H9 (cell line): ENCODE measurements around the gene TPSB2. TPM values are rescaled to one million over a fixed set of nuclear protein-coding genes. Genes with fewer than 3 reads are reported as not detected.
"Not testable (repeated sequence)": the region's sequence is repeated elsewhere in the genome, so short reads cannot be mapped to it uniquely, and the experiment has no call there.

Experiments used
- DNase-seq: peaks from one replicate; pipeline ENCODE4 v3.0.0-alpha.2; 2017
- H2AFZ ChIP-seq: one replicate; pipeline ENCODE4 v1.6.1; 2013; ENCODE audit warnings: mild to moderate bottlenecking, low read length, control low read depth, moderate library complexity
- H2AK5ac ChIP-seq: 2 replicates; pipeline ENCODE4 v1.6.1; 2013; ENCODE audit warnings: low read length, control low read depth, mixed read lengths; ENCODE audit not compliant: insufficient read length
- H2BK120ac ChIP-seq: one replicate; pipeline ENCODE4 v1.6.1; 2013; ENCODE audit warnings: low read depth, mild to moderate bottlenecking, low read length, control low read depth, inconsistent platforms; ENCODE audit not compliant: poor library complexity, severe bottlenecking
- H2BK12ac ChIP-seq: 2 replicates; pipeline ENCODE4 v1.6.1; 2013; ENCODE audit warnings: low read length, control low read depth, mixed read lengths, low read depth; ENCODE audit not compliant: insufficient read length
- H2BK15ac ChIP-seq: 2 replicates; pipeline ENCODE4 v1.6.1; 2013; ENCODE audit warnings: low read depth, low read length, control low read depth
- H2BK20ac ChIP-seq: one replicate; pipeline ENCODE4 v1.6.1; 2013; ENCODE audit warnings: low read depth, mild to moderate bottlenecking, low read length, control low read depth, inconsistent platforms; ENCODE audit not compliant: poor library complexity, severe bottlenecking
- H2BK5ac ChIP-seq: 2 replicates; pipeline ENCODE4 v1.6.1; 2013; ENCODE audit warnings: low read length, control low read depth, mixed read lengths; ENCODE audit not compliant: insufficient read length
- H3K14ac ChIP-seq: 2 replicates; pipeline ENCODE4 v1.6.1; 2013; ENCODE audit warnings: low read length, control low read depth; ENCODE audit not compliant: insufficient read depth
- H3K18ac ChIP-seq: 2 replicates; pipeline ENCODE4 v1.6.1; 2013; ENCODE audit warnings: low read depth, mild to moderate bottlenecking, mixed read lengths, low read length, control low read depth; ENCODE audit not compliant: insufficient read length
- H3K23ac ChIP-seq: 2 replicates; pipeline ENCODE4 v1.6.1; 2013; ENCODE audit warnings: low read length, control low read depth, mixed read lengths, low read depth; ENCODE audit not compliant: insufficient read length
- H3K23me2 ChIP-seq: 2 replicates; pipeline ENCODE4 v1.6.1; 2013; ENCODE audit warnings: low read depth, mild to moderate bottlenecking, mixed read lengths, low read length, control low read depth; ENCODE audit not compliant: insufficient read length, poor library complexity, severe bottlenecking
- H3K27ac ChIP-seq: 2 replicates; pipeline ENCODE4 v1.5.1; 2013; ENCODE audit warnings: low read length, control low read depth, mixed read lengths, low read depth; ENCODE audit not compliant: insufficient read length
- H3K27me3 ChIP-seq: 2 replicates; pipeline ENCODE4 v1.6.1; 2013; ENCODE audit warnings: low read length, control low read depth, inconsistent platforms; ENCODE audit not compliant: insufficient read depth
- H3K4ac ChIP-seq: 2 replicates; pipeline ENCODE4 v1.6.1; 2013; ENCODE audit warnings: low read depth, mild to moderate bottlenecking, control low read depth, inconsistent platforms, low read length, moderate library complexity
- H3K4me1 ChIP-seq: 2 replicates; pipeline ENCODE4 v1.6.1; 2013; ENCODE audit warnings: low read length, control low read depth, inconsistent platforms; ENCODE audit not compliant: insufficient read depth
- H3K4me2 ChIP-seq: 2 replicates; pipeline ENCODE4 v1.6.1; 2013; ENCODE audit warnings: low read length, control low read depth, mixed read lengths; ENCODE audit not compliant: insufficient read length, insufficient read depth
- H3K56ac ChIP-seq: 2 replicates; pipeline ENCODE4 v1.6.1; 2013; ENCODE audit warnings: low read depth, mild to moderate bottlenecking, mixed read lengths, low read length, control low read depth; ENCODE audit not compliant: insufficient read length
- H3K79me1 ChIP-seq: 2 replicates; pipeline ENCODE4 v1.6.1; 2013; ENCODE audit warnings: low read depth, mild to moderate bottlenecking, moderate library complexity, low read length, control low read depth, inconsistent platforms; ENCODE audit not compliant: insufficient read depth, poor library complexity, severe bottlenecking
- H3K79me2 ChIP-seq: 2 replicates; pipeline ENCODE4 v1.6.1; 2013; ENCODE audit warnings: low read length, control low read depth, inconsistent platforms; ENCODE audit not compliant: insufficient read depth
- H3K9ac ChIP-seq: 2 replicates; pipeline ENCODE4 v1.6.1; 2013; ENCODE audit warnings: low read length, control low read depth, mixed read lengths; ENCODE audit not compliant: insufficient read length; ENCODE audit errors: extremely low read depth
- H3K9me3 ChIP-seq: one replicate; pipeline ENCODE4 v1.6.1; 2013; ENCODE audit warnings: low read depth, low read length, inconsistent platforms; ENCODE audit not compliant: control insufficient read depth
- H3T11ph ChIP-seq: one replicate; pipeline ENCODE4 v1.6.1; 2013; ENCODE audit warnings: mild to moderate bottlenecking, low read length, control low read depth, inconsistent platforms
- H4K20me1 ChIP-seq: one replicate; pipeline ENCODE4 v1.6.1; 2013; ENCODE audit not compliant: control insufficient read depth, insufficient read length, insufficient read depth
- H4K5ac ChIP-seq: 2 replicates; pipeline ENCODE4 v1.6.1; 2013; ENCODE audit warnings: low read depth, mild to moderate bottlenecking, mixed read lengths, low read length, control low read depth; ENCODE audit not compliant: insufficient read length
- H4K8ac ChIP-seq: replicated peaks from 2 replicates; pipeline ENCODE4 v1.6.1; 2013; ENCODE audit warnings: low read length, control low read depth, mixed read lengths, low read depth; ENCODE audit not compliant: insufficient read length
- H4K91ac ChIP-seq: 2 replicates; pipeline ENCODE4 v1.6.1; 2013; ENCODE audit warnings: low read depth, mild to moderate bottlenecking, moderate library complexity, mixed read lengths, low read length, control low read depth; ENCODE audit not compliant: insufficient read length
- H3K27ac Mint-ChIP-seq, 3 experiments: 2 replicates in 2 of 3; 3 replicates in 1 of 3; pipeline ENCODE4 v1.8.0; 2020 to 2021; ENCODE audit warnings: mixed read lengths in 3 of 3, mild to moderate bottlenecking in 1 of 3, moderate library complexity in 1 of 3
- H3K27me3 Mint-ChIP-seq: 2 replicates; pipeline ENCODE4 v1.8.0; 2021; ENCODE audit warnings: low read depth, mild to moderate bottlenecking, moderate library complexity, mixed read lengths
- H3K36me3 Mint-ChIP-seq, 3 experiments: 2 replicates in 2 of 3; 3 replicates in 1 of 3; pipeline ENCODE4 v1.8.0; 2020 to 2021; ENCODE audit warnings: low read depth in 3 of 3, mixed read lengths in 3 of 3; ENCODE audit not compliant: insufficient read depth in 1 of 3
- H3K4me1 Mint-ChIP-seq, 2 experiments: 2 replicates each; pipeline ENCODE4 v1.8.0; 2020; ENCODE audit warnings: mixed read lengths in 2 of 2
- H3K4me3 Mint-ChIP-seq, 2 experiments: 2 replicates in 1 of 2; 3 replicates in 1 of 2; pipeline ENCODE4 v1.8.0; 2020 to 2021; ENCODE audit warnings: mild to moderate bottlenecking in 2 of 2, mixed read lengths in 2 of 2, moderate library complexity in 1 of 2
- H3K9me3 Mint-ChIP-seq, 2 experiments: 2 replicates in 1 of 2; 3 replicates in 1 of 2; pipeline ENCODE4 v1.8.0; 2020; ENCODE audit warnings: mild to moderate bottlenecking in 2 of 2, mixed read lengths in 2 of 2, moderate library complexity in 1 of 2
- WGBS: extraction: QIAGEN DNeasy Blood & Tissue Kit; methylation state at CpG from one replicate; pipeline ENCODE4 v1.1.7; 2013; ENCODE audit warnings: missing lambda C conversion rate, low lambda C conversion rate, mixed read lengths; ENCODE audit not compliant: insufficient read length; ENCODE audit errors: extremely low coverage; 5-methylcytosine and 5-hydroxymethylcytosine counted together
- total RNA-seq: library from RNA; stranded (reverse); gene quantifications from 2 replicates; pipeline ENCODE4 v1.2.1, GENCODE V29; 2021
- TF ChIP-seq, protein P1 (sequence below): fragments of 200-600 bp; sonication (generic); conservative IDR thresholded peaks from 3 replicates; pipeline ENCODE4 v1.8.0; 2021; ENCODE audit warnings: antibody characterized with exemption, mild to moderate bottlenecking

TPSB2 gene
- total RNA-seq, 1 experiment from 2014 or later = not detected

DNA sequence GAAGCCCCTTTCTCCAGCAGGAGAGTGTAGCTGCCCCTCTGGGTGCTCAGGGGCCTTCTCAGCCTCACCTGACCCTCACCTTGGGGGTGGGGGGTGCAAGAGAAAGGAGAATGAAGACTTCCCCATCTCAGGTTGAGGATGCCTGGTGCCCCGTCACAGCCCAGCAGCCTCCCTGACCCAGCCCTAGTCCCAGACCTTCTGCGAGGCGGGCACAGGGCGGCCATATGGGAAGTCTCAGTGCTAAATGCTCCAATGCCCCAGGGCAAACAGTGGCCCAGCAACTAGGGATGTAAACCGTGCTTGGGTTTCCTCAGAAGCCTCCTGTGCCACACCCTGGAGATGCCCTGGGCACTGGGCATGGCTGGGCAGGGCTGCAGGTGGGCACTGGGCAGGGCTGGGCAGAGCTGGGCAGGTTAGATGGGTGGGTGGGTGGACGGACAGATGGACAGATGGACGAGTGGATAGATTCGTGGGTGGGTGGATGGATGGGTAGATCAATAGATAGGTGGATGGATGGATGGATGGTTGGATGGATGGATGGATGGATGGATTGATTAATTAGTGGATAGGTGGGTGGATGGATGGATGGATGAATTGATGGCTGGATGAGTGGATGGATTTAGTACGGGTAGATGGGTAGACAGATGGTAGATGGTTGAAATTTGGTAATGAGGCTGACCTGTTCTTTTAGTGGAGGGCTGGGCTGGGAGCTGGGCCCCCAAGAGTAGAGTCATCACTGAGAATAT is 42.6 kb upstream of the TPSB2 start:
- H3K36me3 Mint-ChIP-seq = peaks cover 0 to 4% (median 0%) of the 10 kb centered on the region in 3 experiments; a peak in 2 of 7 replicates
- Histone ChIP-seq H2AK5ac (no peak overlapping the region), H2BK120ac (no peak overlapping the region), H3K4me2 (no peak overlapping the region), H3K23me2 (no peaks in the 10 kb centered on the region), H3K79me1 (no peaks in the 10 kb centered on the region), H3K4ac (no peak overlapping the region), H3K27ac (no peak overlapping the region), H3K79me2 (no peaks in the 10 kb centered on the region), H2AFZ (no peak overlapping the region), H3K14ac (no peak overlapping the region), H2BK20ac (no peak overlapping the region), H3K9ac (no peak overlapping the region), H3T11ph (no peak overlapping the region), H3K9me3 (no peaks in the 10 kb centered on the region), H4K20me1 (no peaks in the 10 kb centered on the region), H3K4me1 (no peaks in the 10 kb centered on the region; the same call in 1 of the 2 replicates), H4K5ac (no peak overlapping the region), H3K56ac (no peak overlapping the region), H4K91ac (no peak overlapping the region), H2BK12ac (no peak overlapping the region), H2BK15ac (no peak overlapping the region), H3K18ac (no peak overlapping the region), H3K23ac (no peak overlapping the region), H2BK5ac (no peak overlapping the region), H4K8ac (no peak overlapping the region), H3K27me3 (no peaks in the 10 kb centered on the region)
- peaks cover 0 to 2% of the 10 kb centered on the region in 2 experiments; a peak in 1 of 5 replicates for H3K9me3 Mint-ChIP-seq
- peaks cover 4 to 9% of the 10 kb centered on the region in 2 experiments for H3K4me1 Mint-ChIP-seq
- peaks cover 32% of the 10 kb centered on the region for H3K27me3 Mint-ChIP-seq
- TF ChIP-seq, protein P1, sequence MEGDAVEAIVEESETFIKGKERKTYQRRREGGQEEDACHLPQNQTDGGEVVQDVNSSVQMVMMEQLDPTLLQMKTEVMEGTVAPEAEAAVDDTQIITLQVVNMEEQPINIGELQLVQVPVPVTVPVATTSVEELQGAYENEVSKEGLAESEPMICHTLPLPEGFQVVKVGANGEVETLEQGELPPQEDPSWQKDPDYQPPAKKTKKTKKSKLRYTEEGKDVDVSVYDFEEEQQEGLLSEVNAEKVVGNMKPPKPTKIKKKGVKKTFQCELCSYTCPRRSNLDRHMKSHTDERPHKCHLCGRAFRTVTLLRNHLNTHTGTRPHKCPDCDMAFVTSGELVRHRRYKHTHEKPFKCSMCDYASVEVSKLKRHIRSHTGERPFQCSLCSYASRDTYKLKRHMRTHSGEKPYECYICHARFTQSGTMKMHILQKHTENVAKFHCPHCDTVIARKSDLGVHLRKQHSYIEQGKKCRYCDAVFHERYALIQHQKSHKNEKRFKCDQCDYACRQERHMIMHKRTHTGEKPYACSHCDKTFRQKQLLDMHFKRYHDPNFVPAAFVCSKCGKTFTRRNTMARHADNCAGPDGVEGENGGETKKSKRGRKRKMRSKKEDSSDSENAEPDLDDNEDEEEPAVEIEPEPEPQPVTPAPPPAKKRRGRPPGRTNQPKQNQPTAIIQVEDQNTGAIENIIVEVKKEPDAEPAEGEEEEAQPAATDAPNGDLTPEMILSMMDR = no peak
- WGBS = 100% methylated on average over 1 of the region's 9 CpGs
- DNase-seq = no peak
- no peak overlapping the region for H3K27ac Mint-ChIP-seq
- H3K4me3 Mint-ChIP-seq = no peak overlapping the region

DNA sequence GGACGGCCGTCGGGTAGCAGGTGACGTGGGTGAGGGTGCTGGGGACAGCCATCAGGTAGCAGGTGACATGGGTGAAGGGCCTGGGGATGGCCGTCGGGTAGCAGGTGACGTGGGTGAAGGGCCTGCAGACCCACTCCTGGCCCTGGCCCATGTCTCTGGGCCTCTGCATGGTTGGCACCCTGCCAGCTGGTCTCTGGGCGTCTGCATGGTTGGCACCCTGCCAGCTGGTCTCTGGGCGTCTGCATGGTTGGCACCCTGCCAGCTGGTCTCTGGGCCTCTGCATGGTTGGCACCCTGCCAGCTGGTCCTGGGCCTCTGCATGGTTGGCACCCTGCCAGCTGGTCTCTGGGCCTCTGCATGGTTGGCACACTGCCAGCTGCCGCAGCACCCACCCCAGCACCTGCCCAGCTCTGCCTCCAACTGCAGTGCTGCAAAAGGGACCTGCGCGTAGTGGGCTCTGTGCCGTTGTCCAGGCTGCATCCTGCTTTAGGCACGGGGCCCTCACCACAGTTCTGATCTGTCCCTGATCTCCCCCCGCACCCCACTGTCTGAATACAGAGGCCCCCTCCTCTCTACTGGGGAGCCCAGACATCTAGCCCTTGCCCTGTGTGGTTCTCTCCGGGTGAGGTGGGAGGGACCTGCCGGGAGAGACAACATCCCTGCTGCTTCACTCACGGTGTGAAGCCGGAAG is 41.9 kb upstream of the TPSB2 start:
- not testable (repeated sequence) for H3K27me3 ChIP-seq, H3K23me2 ChIP-seq, H3K36me3 Mint-ChIP-seq, H3K23ac ChIP-seq, H3K4me2 ChIP-seq, H3K79me2 ChIP-seq, DNase-seq, H3K4ac ChIP-seq, H3K9me3 Mint-ChIP-seq, H2AFZ ChIP-seq, H3K27ac ChIP-seq, H2AK5ac ChIP-seq, H2BK20ac ChIP-seq, H3T11ph ChIP-seq, H3K9ac ChIP-seq, H4K91ac ChIP-seq, H3K14ac ChIP-seq, H2BK15ac ChIP-seq, H4K20me1 ChIP-seq, H3K79me1 ChIP-seq, H3K18ac ChIP-seq, H3K4me3 Mint-ChIP-seq, H2BK5ac ChIP-seq, H3K4me1 ChIP-seq, H3K9me3 ChIP-seq, H4K5ac ChIP-seq, H3K27ac Mint-ChIP-seq, H2BK120ac ChIP-seq, H4K8ac ChIP-seq, H3K56ac ChIP-seq, H2BK12ac ChIP-seq, H3K4me1 Mint-ChIP-seq
- peaks cover 38% of the 10 kb centered on the region for H3K27me3 Mint-ChIP-seq
- WGBS = no CpG with 5 or more reads among the region's 19 CpGs
